HG02763 (cell line): ENCODE measurements around the gene CLDND2.
"Not testable (repeated sequence)": the region's sequence is repeated elsewhere in the genome, so short reads cannot be mapped to it uniquely, and the experiment has no call there.

Experiments used
- ATAC-seq: cut with Tn5 transposase; IDR thresholded peaks from one replicate; pipeline ENCODE4 v1.9.1; 2021; ENCODE audit warnings: mild to moderate bottlenecking, moderate library complexity; ENCODE audit not compliant: unreplicated experiment

Gene CLDND2, protein sequence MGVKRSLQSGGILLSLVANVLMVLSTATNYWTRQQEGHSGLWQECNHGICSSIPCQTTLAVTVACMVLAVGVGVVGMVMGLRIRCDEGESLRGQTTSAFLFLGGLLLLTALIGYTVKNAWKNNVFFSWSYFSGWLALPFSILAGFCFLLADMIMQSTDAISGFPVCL

DNA sequence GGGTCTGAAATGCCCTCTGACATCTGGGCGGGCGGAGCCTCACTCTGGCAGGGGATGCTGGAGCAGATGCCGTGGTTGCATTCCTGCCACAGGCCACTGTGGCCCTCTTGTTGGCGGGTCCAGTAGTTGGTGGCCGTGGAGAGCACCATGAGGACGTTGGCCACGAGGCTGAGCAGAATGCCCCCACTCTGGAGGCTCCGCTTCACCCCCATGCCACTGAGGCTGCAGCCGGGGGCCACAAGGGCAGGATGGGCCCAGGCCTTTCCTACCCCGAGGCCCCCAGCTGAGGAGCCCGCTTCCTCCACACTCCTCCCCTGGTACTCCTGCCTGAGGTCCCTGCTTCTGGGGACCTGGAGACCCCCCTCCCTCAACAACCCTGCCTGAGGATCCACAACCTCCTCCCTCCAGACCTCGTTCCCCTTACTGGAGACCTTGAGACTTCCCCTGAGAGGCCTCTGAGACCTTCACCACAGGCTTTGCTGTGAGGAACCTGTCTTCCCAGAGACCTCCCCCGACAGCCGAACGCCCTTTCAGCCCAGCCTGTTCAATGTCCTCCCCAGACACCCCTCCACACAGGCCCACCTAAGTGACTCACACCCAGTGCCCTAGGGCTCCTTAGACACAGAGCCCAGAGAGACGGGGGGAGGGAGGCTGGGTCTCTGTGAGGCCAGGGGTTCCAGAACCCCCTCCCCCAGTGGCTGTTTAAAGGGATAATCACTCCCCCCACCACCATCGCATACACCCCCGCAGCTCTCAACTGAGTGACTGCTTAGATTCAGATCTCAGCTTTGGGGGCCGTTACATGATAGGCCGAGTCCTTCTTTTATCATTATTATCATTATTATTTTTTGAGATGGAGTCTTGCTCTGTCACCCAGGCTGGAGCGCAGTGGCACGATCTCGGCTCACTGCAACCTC, at the start of gene CLDND2:
TSS of gene CLDND2 (minus strand) at position 638 of the 917 bp plus-strand sequence. CDS start at position 212, 426 bp downstream.
- ATAC-seq = no peak

DNA sequence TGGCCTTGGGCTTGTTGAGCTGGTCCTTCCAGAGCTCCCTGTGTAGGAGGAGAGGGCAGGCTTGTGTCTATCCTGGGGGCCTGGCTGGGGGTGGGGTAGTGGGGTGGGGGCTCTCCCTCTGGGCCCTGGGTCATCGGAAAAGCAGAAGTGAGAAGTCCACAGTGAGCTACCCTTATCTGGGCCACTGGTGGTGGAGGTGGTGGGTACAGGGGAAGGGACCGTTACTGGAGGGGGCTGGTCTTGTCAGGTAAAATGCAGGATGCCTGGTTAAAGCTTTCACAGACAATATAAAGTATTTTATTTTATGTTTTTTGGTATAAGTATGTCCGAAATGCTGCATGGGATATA, 49.0 kb upstream of the CLDND2 start:
- peak; percentile 29 for ATAC-seq

DNA sequence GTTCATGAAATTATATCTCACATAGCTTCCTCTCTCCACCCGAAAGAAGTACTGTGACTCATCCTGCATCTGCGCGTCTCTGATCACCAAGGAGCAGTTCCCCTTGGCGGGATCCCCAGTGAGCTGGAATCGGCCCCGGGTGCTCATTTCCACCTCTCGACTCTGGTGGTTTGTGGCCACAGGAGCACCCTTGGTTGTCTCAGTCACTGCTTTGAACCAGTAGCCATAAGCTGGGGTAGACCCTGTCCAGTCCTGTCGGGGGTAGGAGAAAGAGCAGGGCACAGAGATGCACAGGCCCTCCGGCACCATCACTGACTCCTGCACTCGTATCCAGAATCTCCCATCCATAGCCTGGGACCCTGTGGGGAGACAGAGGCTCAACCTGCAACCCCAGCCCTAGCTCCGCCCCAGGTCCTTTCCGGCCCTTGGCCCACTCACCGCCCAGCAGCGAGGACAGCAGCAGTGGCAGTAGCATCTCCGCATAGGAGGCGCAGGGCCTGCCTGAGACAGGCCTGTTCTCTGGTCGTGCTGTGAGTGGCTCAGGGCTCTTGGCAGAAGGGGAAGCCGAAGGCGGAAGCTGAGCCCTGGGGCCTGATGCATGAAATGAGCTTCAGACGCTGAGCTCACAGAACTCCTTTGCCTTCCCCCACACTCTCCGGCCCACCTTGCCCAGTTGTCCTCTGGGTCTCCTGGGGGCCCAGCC, 48.5 kb upstream of the CLDND2 start, which contains the start of gene SIGLEC10:
TSS of gene SIGLEC10 (minus strand) at position 536 of the 703 bp plus-strand sequence. CDS start at position 475, 61 bp downstream.
- peak; percentile 50 for ATAC-seq

DNA sequence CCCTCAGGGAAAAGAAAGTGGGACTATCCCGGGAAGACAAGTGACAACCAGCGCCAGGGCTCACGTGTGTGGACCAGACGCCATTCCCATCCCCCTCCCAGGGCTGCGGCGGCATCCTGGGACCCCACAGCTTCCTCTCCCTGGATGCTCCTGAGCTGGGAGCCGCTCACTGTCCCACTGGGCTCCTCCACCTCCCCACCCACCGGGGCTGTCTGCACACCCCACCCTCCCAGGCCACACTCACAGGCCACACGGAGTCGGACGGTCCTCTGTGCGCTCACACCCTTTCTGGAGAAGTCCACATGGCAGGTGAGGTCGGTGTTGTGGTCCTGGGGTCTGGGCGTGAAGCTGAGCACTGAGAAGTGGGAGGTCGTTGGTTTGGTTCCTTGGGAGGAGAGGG, 47.6 kb upstream of the CLDND2 start:
- ATAC-seq = not testable (repeated sequence)

DNA sequence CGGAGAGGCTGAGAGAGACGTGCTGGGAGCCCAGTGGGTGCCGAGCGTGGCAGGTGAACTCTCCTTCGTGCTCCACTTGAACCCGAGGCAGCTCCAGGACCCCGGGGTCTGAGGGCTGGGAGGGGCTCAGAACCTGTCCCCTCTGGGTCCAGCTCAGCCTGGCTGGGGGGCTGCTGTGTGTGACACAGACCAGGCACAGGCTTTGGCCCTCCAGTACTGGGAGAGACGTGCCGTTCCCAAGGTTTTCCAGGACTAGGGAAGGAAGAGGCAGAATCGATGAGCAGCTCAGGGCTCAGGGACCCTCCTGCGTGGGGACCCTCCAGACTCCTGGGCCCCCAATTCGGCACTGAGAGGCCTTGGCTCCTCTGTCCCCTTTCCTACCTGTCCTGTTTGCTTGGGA, 46.4 kb upstream of the CLDND2 start:
- no peak for ATAC-seq

DNA sequence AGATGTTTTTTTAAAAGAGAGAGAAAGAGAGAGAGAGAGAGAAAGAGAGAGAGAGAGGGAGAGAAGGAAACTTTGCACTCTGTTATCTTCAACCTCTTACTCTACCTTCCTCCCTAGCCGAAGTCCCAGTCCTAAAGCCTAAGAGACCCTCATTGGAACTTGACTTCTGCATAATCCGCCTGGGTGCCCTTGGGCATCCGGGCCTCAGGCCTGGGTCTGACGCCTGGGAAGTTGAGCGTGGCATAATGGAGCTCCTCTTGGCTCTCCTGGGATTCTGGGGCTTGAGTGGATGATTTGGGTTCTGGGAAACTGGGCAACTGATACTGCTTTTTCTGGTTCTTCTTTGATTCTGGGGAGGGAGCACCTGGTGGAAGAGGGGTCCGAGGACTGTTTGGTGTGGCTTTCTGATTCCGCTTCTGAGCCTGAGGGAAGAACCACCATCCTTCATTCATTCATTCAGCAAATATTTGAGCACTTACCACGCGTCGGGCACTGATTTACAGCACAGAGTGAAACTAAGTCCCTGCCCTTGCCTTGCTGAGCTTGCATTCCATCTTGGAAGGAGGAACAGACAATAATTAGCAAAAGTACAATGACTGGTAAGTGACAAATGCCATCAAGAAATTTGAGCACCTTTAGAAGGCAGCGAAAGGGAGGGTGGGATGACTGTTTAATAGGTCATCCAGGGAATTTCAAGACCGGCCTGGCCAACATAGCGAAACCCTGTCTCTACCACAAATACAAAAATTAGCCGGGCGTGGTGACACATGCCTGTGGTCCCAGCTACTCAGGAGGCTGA, 42.3 kb upstream of the CLDND2 start:
- ATAC-seq = no peak

DNA sequence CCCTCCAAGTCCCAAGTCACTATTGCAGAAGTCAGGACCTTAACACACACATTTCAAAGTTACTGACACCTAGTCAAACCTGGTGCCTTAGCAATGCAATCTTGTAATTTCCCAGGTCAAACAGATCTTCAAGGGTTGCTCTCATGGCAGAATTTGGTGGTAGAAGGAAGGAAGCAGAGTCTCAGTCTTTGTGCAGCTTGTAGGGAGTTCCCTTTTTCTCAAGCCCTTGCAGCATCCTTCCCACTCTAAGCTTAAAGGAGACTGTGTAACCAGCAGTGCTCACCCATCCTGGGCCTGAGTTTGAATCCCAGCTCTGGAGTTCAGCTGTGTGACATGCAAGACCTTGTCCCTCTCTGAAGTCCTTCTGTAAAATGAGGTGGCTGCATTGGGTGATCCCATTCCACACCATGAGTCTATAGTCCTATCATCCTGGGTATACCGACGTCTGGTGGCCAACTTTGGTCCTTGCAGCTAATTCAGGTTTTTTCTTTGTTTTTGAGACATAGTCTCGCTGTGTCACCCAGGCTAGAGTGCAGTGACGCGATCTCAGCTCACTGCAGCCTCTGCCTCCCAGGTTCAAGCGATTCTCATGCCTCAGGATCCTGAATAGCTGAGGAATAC, 38.8 kb upstream of the CLDND2 start:
- ATAC-seq = no peak

DNA sequence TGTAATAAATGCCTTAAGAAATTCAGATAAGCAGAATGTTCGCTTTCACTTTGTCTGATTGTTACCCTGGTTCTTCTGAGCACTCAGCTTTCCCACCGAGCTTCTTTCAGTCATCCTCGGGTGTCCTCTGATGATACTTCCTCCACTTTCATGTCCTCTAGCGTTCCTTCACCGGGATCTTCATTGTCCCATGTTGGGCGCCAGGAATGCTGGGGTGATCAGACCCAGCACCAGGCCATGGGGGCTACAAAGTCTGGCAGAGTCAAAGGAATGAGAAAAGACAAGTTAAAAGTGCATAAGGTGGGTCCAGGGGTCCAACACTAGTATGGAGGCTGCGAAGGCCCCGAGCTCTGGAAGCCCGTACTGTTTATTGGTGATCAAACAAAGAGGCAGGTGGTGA, 33.3 kb upstream of the CLDND2 start:
- ATAC-seq = no peak

DNA sequence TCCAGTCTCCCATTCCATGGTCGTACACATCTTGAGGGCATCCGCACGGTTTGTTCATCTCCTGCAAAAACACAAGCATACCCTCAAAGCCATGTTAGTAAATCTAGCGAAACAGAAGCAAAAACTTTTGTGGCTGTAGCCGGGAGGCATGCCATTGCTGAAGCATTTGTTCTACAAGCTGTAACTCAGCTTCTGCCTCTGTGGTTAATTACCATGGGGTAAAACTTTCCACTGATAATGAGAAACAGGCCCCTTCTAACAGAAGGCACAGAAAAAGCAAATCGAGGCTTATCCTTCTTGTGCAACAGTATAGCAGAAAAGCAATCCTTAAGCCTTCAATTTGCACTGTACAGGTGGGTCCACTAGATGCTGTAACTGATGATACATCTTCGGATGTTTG, 31.1 kb upstream of the CLDND2 start:
- ATAC-seq = not testable (repeated sequence)

DNA sequence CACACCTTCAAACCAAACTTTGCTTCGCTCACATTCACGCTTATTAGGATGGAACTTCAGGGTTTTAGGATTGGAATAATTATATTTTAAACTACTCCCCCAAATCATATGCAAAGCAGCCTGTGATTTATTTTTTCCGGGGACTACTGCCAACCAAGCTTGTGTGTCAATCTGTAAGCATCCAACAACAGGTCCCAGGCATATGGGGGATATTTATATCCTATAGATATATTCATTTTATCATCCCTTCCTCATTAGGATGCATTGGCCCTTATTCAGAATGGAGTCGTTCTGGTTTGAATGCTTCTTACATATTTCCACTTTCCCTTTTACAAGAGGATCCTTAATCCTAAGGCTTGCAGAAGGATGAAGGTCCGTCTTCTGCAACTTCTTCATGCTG, 30.4 kb upstream of the CLDND2 start:
- ATAC-seq = no peak

DNA sequence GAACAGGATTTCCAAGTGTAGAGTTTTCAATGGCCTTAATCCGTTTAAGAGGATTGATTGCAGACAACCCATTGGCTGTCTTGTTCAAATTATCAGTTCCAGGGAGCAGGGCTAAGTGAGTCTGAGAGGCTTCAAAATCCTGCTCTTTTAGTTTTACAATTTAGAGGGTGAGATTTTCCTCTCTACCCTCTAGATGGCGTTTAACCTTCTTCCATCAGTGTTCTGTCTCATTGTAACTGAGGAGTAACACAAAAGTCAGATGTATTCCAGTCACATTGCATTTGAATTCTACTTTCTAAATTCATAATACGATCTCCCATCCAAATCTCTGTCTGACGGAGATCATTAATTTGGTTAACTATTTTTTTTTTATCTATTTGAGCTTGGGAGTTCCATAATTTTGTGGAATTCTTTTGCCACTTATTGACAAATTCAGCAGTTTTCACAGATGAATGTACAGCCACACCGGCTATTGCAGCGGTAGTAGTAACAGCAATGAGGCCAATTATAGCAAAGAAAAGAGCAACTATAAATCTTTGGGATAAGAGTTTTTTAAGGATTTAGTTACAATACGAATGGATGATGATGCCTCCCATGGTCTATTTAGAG, 29.4 kb upstream of the CLDND2 start:
- no peak for ATAC-seq

DNA sequence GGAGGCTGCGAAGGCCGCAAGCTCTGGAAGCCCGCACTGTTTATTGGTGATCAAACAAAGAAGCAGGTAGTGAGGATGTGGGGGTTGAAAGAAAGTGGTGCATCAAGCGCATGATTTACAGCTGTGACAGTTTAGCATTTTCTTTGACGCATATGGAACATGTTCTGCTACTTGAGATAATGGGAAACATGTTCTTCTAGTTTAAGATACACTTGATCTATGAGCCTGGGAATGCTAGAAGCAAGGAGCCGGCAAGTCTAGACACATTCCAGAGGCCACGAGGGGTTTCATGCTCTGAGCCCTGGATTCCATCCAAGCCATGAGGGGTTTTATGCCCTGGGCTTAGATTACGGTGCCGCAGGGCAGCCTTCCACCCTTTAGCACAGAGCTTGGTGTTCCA, 28.6 kb upstream of the CLDND2 start:
- not testable (repeated sequence) for ATAC-seq

DNA sequence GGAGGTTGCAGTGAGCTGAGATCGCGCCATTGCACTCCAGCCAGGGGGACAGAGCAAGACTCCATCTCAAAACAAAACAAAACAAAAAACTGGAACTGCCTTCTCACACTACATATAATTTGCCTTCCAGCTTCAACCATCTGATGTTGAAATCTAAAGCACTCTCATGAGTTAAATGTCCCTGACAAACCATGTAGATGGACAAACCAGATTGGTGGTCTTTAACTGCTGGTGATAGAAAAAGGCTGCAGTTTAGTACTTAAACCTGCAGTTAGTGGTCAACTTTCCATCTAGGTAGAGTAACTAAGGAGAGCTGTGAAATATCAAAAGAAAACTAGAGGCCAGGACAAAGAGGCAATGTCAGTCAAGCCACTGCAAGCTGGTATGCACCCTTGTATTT, 27.4 kb upstream of the CLDND2 start:
- no peak for ATAC-seq

DNA sequence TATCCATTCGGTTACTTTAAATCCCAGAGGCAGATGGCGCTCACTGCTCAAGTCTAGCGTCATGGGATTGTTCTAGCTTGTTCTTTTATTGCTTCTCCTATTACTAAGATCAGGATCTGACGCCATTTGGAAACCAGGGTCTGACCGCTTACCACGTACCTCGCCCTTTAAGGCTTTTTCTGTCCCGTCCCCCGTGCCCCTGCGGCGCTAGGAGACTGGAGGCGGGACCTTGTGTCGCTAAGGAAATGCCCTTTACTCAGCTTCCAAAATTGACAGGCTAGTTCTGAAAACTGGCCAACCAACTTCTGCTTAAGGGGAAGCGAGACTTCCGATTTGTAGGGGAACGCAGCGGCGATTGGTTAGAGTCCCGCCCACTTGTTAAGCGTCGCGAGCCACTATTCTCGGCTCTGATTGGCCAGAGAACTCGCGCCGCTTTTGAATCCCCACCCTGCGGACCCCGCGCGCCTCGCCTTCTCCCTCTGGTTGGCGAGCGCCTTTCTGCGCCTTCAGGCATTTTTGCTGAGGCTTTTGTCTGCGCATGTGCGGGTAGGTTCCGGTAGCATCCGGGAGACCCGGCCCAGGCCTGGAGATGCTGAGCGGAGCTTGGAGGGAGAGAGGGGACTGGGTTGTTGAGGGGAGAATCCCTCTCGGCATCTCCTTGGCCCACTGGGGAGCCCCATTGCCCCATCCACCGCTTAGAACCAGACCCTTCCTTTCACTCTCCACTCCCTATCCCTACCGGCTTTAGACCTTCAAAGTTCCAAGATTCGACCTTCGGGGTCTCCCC, 25.4 kb upstream of the CLDND2 start:
- peak; percentile 89 for ATAC-seq

DNA sequence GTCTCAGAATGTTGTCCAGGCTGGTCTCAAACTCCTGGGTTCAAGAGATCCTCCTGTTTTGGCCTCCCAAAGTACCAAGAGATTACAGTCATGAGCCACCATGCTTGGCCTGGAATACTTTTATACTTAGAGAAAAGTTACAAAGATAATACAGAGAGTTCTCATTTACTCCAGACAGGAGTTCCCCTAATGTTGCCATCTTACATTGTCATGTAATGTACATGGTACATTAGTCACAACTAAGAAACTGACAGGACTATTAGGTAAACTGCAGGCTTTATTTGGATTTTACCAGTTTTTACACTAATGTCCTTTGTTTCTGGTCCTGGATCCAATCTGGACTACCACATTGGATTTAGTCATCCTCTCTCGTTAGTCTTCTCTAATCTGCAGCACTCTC, 23.9 kb upstream of the CLDND2 start:
- ATAC-seq = no peak

DNA sequence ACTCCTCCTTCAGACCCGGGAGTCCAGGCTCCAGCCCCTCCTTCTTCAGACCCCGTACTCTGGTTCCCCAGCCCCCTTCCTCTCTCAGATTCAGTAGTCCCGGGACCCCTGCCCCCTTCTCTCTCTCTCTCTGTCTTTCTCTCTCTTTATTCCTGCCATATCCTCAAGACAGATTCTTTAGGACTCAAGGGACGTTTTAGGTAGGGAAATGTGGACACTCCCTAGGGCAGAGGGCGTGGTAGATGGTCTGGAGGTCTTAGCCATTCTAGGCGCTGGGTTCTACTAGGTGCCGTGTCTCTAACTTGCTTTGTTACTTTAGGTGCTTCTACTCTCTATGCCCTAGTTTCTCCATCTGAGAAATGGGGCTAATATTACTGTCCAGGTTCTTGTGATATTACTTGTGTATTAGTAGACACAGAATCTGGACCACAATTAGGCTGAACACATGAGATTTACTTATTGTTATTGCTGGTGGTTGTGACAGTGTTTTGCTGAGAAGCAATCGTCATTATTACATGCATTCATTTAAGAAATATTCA, 22.3 kb upstream of the CLDND2 start:
- no peak for ATAC-seq

DNA sequence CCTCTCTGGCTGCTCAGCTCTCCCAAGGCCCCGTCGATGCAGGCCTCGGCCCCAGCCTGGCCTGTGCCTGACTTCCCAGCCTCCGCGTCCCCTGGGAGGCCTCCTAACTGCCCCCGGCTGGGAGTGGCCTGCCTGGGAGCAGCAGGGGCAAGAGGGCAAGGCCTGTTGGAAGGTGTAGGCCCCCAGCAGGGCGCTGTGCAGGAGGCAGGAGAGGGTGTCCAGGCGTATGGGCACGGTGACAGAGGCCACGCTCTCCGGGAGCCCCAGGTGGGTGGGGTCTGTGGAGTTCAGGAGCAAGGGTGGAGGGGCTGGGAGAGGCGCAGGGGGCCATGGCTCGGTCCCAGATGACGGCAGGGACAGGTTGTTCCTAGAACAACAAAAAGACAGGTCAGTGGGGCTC, 20.3 kb upstream of the CLDND2 start:
- no peak for ATAC-seq

DNA sequence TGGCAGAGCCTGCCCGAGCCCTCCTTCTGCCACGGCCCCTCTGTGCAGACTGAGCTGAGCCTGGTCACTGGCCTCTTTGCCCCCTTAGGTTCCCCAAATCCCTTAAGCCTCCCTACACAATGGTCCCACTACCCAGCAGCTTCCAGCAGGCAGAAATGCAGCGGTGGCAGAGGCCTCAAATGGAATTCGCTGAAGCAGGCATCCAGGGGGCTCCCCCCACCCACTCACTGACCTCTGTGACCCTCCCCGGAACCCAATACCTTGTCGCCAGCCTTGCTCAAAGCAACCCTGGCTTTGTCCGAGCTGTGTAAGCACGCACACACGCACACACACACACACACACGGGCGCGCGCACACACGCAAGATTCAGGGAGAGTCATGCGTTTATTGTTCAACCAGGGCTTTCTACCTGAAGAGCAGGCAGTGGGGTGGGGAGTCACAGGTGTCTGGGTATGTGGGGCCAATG, 19.2 kb upstream of the CLDND2 start, which contains the start of gene LIM2:
TSS of gene LIM2 (minus strand) at position 51 of the 466 bp plus-strand sequence. CDS start 531 bp downstream, outside the sequence.
- no peak for ATAC-seq
